Endothelial cell of umbilical vein (primary cell): ENCODE data around the gene ALK. TPM values are rescaled to one million over a fixed set of nuclear protein-coding genes. Genes with fewer than 3 reads are reported as not detected.

ENCODE experiments used
- BruUV-seq: library from RNA; stranded (reverse); fragments of 400-500 nt; replicated peaks from 2 replicates; lab custom pipeline; 2021; lab: Mats Ljungman, UMichigan
- CTCF ChIA-PET: fragments of 300-600, 350-600 bp; sonication (Branson Sonifier 250); formaldehyde crosslinking; loops from one replicate; lab custom pipeline; 2021; ENCODE audit warnings: antibody characterized with exemption, inconsistent platforms; lab: Charles Lee
- POLR2A ChIA-PET: fragments of 300-600, 350-600 bp; sonication (Branson Sonifier 250); formaldehyde crosslinking; loops from one replicate; lab custom pipeline; 2021; ENCODE audit warnings: antibody characterized with exemption, inconsistent platforms; lab: Charles Lee
- DNase-seq: peaks from one replicate; pipeline ENCODE4 v3.0.0-alpha.2; 2011; ENCODE audit warnings: low read depth, low spot score
- FAIRE-seq: peaks from 2 replicates; lab custom pipeline; 2011; peaks lifted over from hg19 to GRCh38; lab: Jason Lieb, UNC
- H2AFZ ChIP-seq: 2 replicates; pipeline ENCODE4 v1.6.0; 2012; ENCODE audit warnings: low read depth, low read length, control low read depth, inconsistent platforms
- H3K27ac ChIP-seq: 2 replicates; pipeline ENCODE4 v1.5.1; 2011; ENCODE audit warnings: low read depth, mild to moderate bottlenecking, control low read depth, low read length, moderate library complexity; ENCODE audit not compliant: insufficient read depth
- H3K27me3 ChIP-seq, 2 experiments: 2 replicates each; pipeline versions ENCODE4 v1.6.0 to v1.6.1; 2011; ENCODE audit warnings: low read length in 2 of 2, mixed read lengths in 1 of 2; ENCODE audit not compliant: control insufficient read depth in 2 of 2, insufficient read depth in 2 of 2
- H3K36me3 ChIP-seq, 2 experiments: 2 replicates in 1 of 2; 3 replicates in 1 of 2; pipeline ENCODE4 v1.5.1; 2011; ENCODE audit warnings: low read length in 2 of 2, mild to moderate bottlenecking in 1 of 2, moderate library complexity in 1 of 2; ENCODE audit not compliant: control insufficient read depth in 2 of 2, insufficient read depth in 2 of 2; ENCODE audit errors: extremely low read depth in 1 of 2
- H3K4me1 ChIP-seq: 3 replicates; pipeline ENCODE4 v1.5.1; 2011; ENCODE audit warnings: mild to moderate bottlenecking, low read length; ENCODE audit not compliant: control insufficient read depth, insufficient read depth; ENCODE audit errors: extremely low read depth
- H3K4me2 ChIP-seq: 2 replicates; pipeline ENCODE4 v1.6.1; 2011; ENCODE audit warnings: low read length, control low read depth, mixed read lengths; ENCODE audit not compliant: insufficient read depth
- H3K4me3 ChIP-seq, 3 experiments: fragments of 200-600 bp in 1 of 3; sonication (generic), shearing (Covaris generic) in 1 of 3; replicated peaks in 1 of 3; 2 replicates each; pipeline ENCODE4 v1.5.1; 2011 to 2016; ENCODE audit warnings: control low read depth in 3 of 3, low read length in 3 of 3, mild to moderate bottlenecking in 2 of 3, inconsistent platforms in 1 of 3, low read depth in 1 of 3, moderate library complexity in 1 of 3; ENCODE audit not compliant: insufficient read depth in 1 of 3
- H3K79me2 ChIP-seq: 2 replicates; pipeline ENCODE4 v1.6.0; 2012; ENCODE audit warnings: low read length, inconsistent platforms; ENCODE audit not compliant: control insufficient read depth, insufficient read depth
- H3K9ac ChIP-seq: replicated peaks from 2 replicates; pipeline ENCODE3; 2011; ENCODE audit warnings: low read length, control low read depth; ENCODE audit not compliant: insufficient read depth; ENCODE audit errors: extremely low read depth
- H3K9me1 ChIP-seq: replicated peaks from 3 replicates; pipeline ENCODE4 v1.6.0; 2011; ENCODE audit warnings: mild to moderate bottlenecking, low read length; ENCODE audit not compliant: control insufficient read depth, insufficient read depth; ENCODE audit errors: extremely low read depth
- H3K9me3 ChIP-seq: replicated peaks from 2 replicates; pipeline ENCODE4 v1.5.1; 2012; ENCODE audit warnings: low read length, inconsistent platforms; ENCODE audit not compliant: control insufficient read depth, insufficient read depth
- H4K20me1 ChIP-seq: replicated peaks from 2 replicates; pipeline ENCODE3; 2011; ENCODE audit warnings: mild to moderate bottlenecking, low read length; ENCODE audit not compliant: control insufficient read depth, insufficient read depth; ENCODE audit errors: extremely low read depth
- EZH2 ChIP-seq: IDR thresholded peaks from 2 replicates; pipeline ENCODE4 v1.6.1; 2012; ENCODE audit warnings: borderline replicate concordance, low read depth, mild to moderate bottlenecking, moderate library complexity, low read length, inconsistent platforms; ENCODE audit not compliant: severe bottlenecking
- FOS ChIP-seq: IDR thresholded peaks from 2 replicates; pipeline ENCODE4 v1.6.1; 2011; ENCODE audit warnings: mild to moderate bottlenecking, low read length, moderate library complexity, borderline replicate concordance; ENCODE audit not compliant: insufficient read depth
- GATA2 ChIP-seq: IDR thresholded peaks from 2 replicates; pipeline ENCODE4 v1.7.0; 2011; ENCODE audit warnings: low read depth, mild to moderate bottlenecking, moderate library complexity, mixed read lengths, low read length; ENCODE audit not compliant: insufficient read length, insufficient read depth
- JUN ChIP-seq: IDR thresholded peaks from 2 replicates; pipeline ENCODE4 v1.6.1; 2011; ENCODE audit warnings: borderline replicate concordance, low read depth; ENCODE audit not compliant: insufficient read length, insufficient read depth
- MYC ChIP-seq: IDR thresholded peaks from one replicate; pipeline ENCODE4 v1.6.1; 2011; ENCODE audit warnings: mild to moderate bottlenecking, low read depth, low read length
- POLR2A ChIP-seq: IDR thresholded peaks from 2 replicates; pipeline ENCODE4 v1.6.1; 2012; ENCODE audit warnings: low read depth, mild to moderate bottlenecking, control low read depth, low read length
- POLR2AphosphoS5 ChIP-seq: IDR thresholded peaks from 2 replicates; pipeline ENCODE4 v1.6.1; 2012; ENCODE audit warnings: low read depth, mild to moderate bottlenecking, control low read depth, low read length, moderate library complexity; ENCODE audit not compliant: insufficient read depth
- dilution Hi-C: fragments of 300-500 bp; cut with MboI; formaldehyde crosslinking; loops from one replicate; pipeline ENCODE4 v1.15.0; 2019; ENCODE audit warnings: low sequenced_read_pairs; ENCODE audit not compliant: extremely low pct_ligation_motif_present
- intact Hi-C: fragments of 100-400 bp; cut with micrococcal nuclease; formaldehyde crosslinking; loops from one replicate; pipeline ENCODE4 v1.10.0; 2022
- polyA plus RNA-seq, 4 experiments: library from polyadenylated mRNA; depleted of rRNA in 3 of 4; stranded (reverse) in 3 of 4; unstranded in 1 of 4; fragments of >200 nt; gene quantifications; 2 replicates each; pipeline versions ENCODE4 v1.2.1 to v1.2.3, GENCODE V29; 2011 to 2012; ENCODE audit warnings: missing spikeins in 1 of 4
- total RNA-seq: library from RNA; stranded (reverse); gene quantifications from 2 replicates; pipeline ENCODE4 v1.2.3, GENCODE V29; 2021
- TF ChIP-seq, protein P1 (sequence below): IDR thresholded peaks from 2 replicates; pipeline ENCODE4 v1.6.1; 2011; ENCODE audit not compliant: insufficient read depth, insufficient read length
- TF ChIP-seq, protein P2 (sequence below), 2 donors: IDR thresholded peaks; 1 replicate in 1 of 2; 2 replicates in 1 of 2; pipeline ENCODE4 v1.5.1; 2011; ENCODE audit warnings: low read length in 2 of 2, mild to moderate bottlenecking in 2 of 2, moderate library complexity in 2 of 2, control low read depth in 1 of 2, inconsistent platforms in 1 of 2, low read depth in 1 of 2; ENCODE audit not compliant: insufficient read depth in 1 of 2; ENCODE audit errors: extremely low read depth in 1 of 2

The ALK gene
- total and polyA plus RNA-seq, 2 donors (not counting 3 experiments of a cell fraction or from before 2014, with no cell fraction given) = not detected

GRCh38 chr2:29718076-29718686, 203.2 kb downstream of the ALK start:
- Histone ChIP-seq H3K4me1 (no peaks in the 10 kb centered on the region), H3K9me3 (peaks cover 5% of the 10 kb centered on the region), H3K79me2 (no peaks in the 10 kb centered on the region), H3K36me3 (no peaks in the 10 kb centered on the region), H2AFZ (no peak overlapping the region), H3K27ac (no peak overlapping the region), H3K4me2 (no peak overlapping the region), H3K4me3 (no peak overlapping the region), H3K27me3 (no peaks in the 10 kb centered on the region), H4K20me1 (no peaks in the 10 kb centered on the region), H3K9ac (no peak overlapping the region), H3K9me1 (no peaks in the 10 kb centered on the region)
- ChIA-PET POLR2A (no interaction called here), CTCF (no interaction called here)
- no peak for TF ChIP-seq GATA2
- TF ChIP-seq, protein P1, sequence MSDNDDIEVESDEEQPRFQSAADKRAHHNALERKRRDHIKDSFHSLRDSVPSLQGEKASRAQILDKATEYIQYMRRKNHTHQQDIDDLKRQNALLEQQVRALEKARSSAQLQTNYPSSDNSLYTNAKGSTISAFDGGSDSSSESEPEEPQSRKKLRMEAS = no peak
- no peak for TF ChIP-seq POLR2AphosphoS5
- no peak for TF ChIP-seq EZH2
- TF ChIP-seq MYC = no peak
- no peak for TF ChIP-seq JUN
- no peak for TF ChIP-seq POLR2A
- TF ChIP-seq, protein P2, sequence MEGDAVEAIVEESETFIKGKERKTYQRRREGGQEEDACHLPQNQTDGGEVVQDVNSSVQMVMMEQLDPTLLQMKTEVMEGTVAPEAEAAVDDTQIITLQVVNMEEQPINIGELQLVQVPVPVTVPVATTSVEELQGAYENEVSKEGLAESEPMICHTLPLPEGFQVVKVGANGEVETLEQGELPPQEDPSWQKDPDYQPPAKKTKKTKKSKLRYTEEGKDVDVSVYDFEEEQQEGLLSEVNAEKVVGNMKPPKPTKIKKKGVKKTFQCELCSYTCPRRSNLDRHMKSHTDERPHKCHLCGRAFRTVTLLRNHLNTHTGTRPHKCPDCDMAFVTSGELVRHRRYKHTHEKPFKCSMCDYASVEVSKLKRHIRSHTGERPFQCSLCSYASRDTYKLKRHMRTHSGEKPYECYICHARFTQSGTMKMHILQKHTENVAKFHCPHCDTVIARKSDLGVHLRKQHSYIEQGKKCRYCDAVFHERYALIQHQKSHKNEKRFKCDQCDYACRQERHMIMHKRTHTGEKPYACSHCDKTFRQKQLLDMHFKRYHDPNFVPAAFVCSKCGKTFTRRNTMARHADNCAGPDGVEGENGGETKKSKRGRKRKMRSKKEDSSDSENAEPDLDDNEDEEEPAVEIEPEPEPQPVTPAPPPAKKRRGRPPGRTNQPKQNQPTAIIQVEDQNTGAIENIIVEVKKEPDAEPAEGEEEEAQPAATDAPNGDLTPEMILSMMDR (IDR thresholded peaks at IDR 0.05; ENCODE audit: extremely low read depth in 1 of 2, insufficient read depth in 1 of 2, low read depth in 1 of 2, low read length in 2 of 2) = no peak
- no peak for TF ChIP-seq FOS
- FAIRE-seq = no peak
- dilution Hi-C loops = no loop called here
- DNase-seq = no peak
- intact Hi-C loops = no loop called here
- no TSS peak for BruUV-seq
